GM19463 (cell line): ENCODE results near the gene COMT.

ENCODE experiments used
- ATAC-seq: cut with Tn5 transposase; IDR thresholded peaks from one replicate; pipeline ENCODE4 v1.9.1; 2021; ENCODE audit warnings: mild to moderate bottlenecking, moderate library complexity; ENCODE audit not compliant: unreplicated experiment

COMT gene

DNA sequence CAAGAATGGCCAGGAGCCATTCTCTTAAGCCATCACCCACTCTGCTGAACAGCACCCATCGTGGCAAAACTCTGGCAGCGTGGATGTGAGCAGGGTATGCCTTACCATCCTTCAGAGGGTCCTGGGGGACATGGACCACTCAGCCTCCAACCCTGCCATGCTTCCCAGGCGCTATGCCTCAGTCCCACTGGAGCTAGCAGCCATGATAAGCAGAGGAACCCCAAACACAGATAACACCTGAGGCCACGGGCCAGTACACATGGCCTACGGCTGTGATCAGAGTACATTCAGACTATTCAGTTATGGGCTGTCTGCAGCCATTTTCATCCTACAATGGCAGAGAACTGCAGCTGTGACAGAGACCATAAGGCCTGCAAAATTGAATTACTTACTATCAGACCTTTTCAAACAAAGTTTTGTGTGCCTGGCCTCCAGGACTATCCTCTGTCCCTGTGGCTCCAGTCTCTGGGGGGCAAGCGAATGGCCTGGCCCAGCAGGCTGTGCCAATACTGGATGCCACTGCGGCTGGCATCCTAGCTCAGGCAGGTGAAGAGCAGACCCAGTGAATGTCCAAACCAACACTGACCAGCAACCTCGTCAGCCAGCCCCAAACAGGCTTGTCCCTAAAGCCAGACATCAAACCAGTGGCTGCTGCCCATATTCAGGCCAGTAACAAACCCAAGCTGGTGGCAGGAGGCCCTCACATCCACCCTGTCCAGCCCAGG lies 68.2 kb downstream of the COMT start:
- ATAC-seq: no peak

- no peak for ATAC-seq
These were observed 68.9 kb downstream of the COMT start for GRCh38 chr22:20010307-20011122.

GRCh38 chr22:20011123-20011992 lies 69.8 kb downstream of the COMT start:
- ATAC-seq: no peak

GRCh38 chr22:20011993-20012740 lies 70.6 kb downstream of the COMT start:
- ATAC-seq: no peak

DNA sequence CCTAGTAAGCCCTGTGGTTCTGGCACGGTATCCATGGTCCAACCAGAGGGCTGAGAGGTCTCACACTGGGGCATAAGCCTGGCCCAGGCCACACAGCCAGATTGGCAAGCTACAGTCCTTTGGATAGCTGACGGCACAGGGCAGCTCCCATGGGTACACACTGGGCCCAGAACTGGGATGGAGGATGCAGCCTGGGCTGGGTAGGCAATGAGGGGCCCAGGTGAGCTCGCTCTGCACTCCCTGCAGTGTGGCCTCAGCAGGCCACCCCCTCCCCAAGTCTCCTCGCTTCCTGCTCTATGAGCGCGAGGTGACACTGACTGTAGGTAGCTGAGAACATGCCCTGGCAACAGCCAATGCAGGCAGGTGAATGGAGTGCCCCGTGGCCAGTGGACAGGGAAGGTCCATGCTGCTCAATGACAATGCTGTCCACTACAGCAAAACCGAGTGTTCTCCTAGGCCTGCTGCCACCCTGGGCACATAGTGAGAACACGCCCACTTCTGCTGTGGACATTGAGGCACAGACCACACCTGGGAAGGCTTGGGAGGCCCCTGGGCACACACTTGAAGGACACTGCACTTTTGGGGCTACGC lies 71.3 kb downstream of the COMT start:
- ATAC-seq: no peak

GRCh38 chr22:20013382-20013871 lies 71.9 kb downstream of the COMT start:
- no peak for ATAC-seq

GRCh38 chr22:20014526-20015186 lies 73.1 kb downstream of the COMT start:
- ATAC-seq: no peak

DNA sequence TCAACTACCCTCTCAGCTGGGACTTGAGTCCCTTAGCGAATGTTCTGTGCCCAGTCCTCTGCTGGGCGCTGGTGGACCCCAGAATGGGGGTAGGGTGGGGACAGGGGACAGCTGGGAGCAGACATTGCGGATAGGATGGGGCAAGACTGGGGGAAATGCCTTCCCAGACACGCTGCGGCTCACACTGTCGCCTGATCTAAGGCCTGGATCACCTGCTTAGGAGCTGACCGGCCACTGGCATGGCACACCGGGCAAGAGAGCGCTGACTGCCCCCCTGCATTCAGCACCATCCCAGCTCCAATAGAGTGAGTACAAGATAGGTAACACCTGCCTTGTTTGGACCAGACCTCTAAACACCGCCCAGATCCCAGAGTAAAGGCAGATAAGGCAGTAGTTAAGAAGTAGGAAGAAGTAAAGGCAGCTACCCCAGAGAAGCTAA lies 73.6 kb downstream of the COMT start:
- no peak for ATAC-seq

- no peak for ATAC-seq
These were observed 74.6 kb downstream of the COMT start for GRCh38 chr22:20015971-20016733.

- peak; percentile 66 for ATAC-seq
These were observed 75.4 kb downstream of the COMT start, which contains the start of gene ARVCF for GRCh38 chr22:20016734-20017621. Gene ARVCF, minus strand, starts transcription at chr22:20016823. Its CDS starts 26,029 bp downstream, at chr22:19990794.

DNA sequence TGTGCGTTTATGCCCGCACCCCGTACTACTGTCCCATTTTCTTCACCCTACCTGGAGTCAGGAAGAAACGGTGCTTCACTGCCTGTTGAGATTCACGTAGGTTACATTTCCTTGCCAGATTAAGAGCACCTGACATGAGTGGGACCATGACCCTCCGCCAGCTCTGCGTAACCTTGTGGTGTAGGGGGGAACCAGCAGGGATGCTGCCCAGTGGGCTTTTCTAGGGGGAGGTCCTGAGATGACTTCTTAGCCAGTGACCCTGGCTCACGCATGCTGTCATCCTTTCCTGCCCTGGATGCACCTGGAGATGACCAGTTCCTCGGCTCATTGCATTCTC lies 76.0 kb downstream of the COMT start:
- ATAC-seq: no peak

GRCh38 chr22:20018001-20018400 lies 76.4 kb downstream of the COMT start:
- ATAC-seq: no peak
